Activated T-helper 1 cell treated with anti-CD3 and anti-CD28 coated beads, Interleukin-12 subunit alpha, Interleukin-12 subunit beta, Interleukin-2, Interleukin-4 antibody, amounts not matched to agents 30 ng/mL and 10 ng/mL and 1 ng/mL, durations not matched to agents 14 hours and 24 hours and 36 hours (primary cell): Measurements from ENCODE around the gene PLPP4. TPM values are rescaled to one million over a fixed set of nuclear protein-coding genes. Genes with fewer than 3 reads are reported as not detected.

ENCODE experiments used
- DNase-seq: peaks from one replicate; pipeline ENCODE4 v3.0.0; 2021; ENCODE audit warnings: low spot score
- H3K27ac Mint-ChIP-seq: one replicate; pipeline ENCODE4 v1.8.0; 2021; ENCODE audit warnings: mild to moderate bottlenecking, mixed read lengths
- H3K27me3 Mint-ChIP-seq: one replicate; pipeline ENCODE4 v1.8.0; 2022; ENCODE audit warnings: mild to moderate bottlenecking, moderate library complexity, mixed read lengths; ENCODE audit not compliant: insufficient read depth
- H3K36me3 Mint-ChIP-seq: one replicate; pipeline ENCODE4 v1.8.0; 2021; ENCODE audit warnings: low read depth, mixed read lengths
- H3K4me1 Mint-ChIP-seq: one replicate; pipeline ENCODE4 v1.8.0; 2021; ENCODE audit warnings: low read depth, mixed read lengths
- H3K4me3 Mint-ChIP-seq: one replicate; pipeline ENCODE4 v1.8.0; 2021; ENCODE audit warnings: mild to moderate bottlenecking, moderate library complexity, mixed read lengths
- H3K9me3 Mint-ChIP-seq: one replicate; pipeline ENCODE4 v1.8.0; 2021; ENCODE audit warnings: mixed read lengths
- intact Hi-C: fragments of 100-400 bp; cut with micrococcal nuclease; formaldehyde crosslinking; loops from one replicate; pipeline ENCODE4 v1.15.1; 2024
- total RNA-seq: library from RNA; stranded (reverse); gene quantifications from 2 replicates; pipeline ENCODE4 v1.2.3, GENCODE V29; 2022

The PLPP4 gene
- total RNA-seq, 1 donor from 2014 or later: not detected

- Mint-ChIP-seq H3K27ac (no peak overlapping the region), H3K36me3 (no peaks in the 10 kb centered on the region), H3K4me3 (no peak overlapping the region), H3K27me3 (no peaks in the 10 kb centered on the region), H3K4me1 (no peaks in the 10 kb centered on the region), H3K9me3 (peaks cover 6% of the 10 kb centered on the region)
- intact Hi-C loops: no loop called here
- no peak for DNase-seq
Observed at GRCh38 chr10:120480848-120481247, 23.8 kb downstream of the PLPP4 start.

GRCh38 chr10:120483006-120483405 is 26.0 kb downstream of the PLPP4 start:
- no peaks in the 10 kb centered on the region for H3K27me3 Mint-ChIP-seq
- intact Hi-C loops: no loop called here
- no peak overlapping the region for H3K4me3 Mint-ChIP-seq
- H3K4me1 Mint-ChIP-seq: no peaks in the 10 kb centered on the region
- H3K9me3 Mint-ChIP-seq: peaks cover 6% of the 10 kb centered on the region
- DNase-seq: no peak
- H3K36me3 Mint-ChIP-seq: no peaks in the 10 kb centered on the region
- no peak overlapping the region for H3K27ac Mint-ChIP-seq

- Mint-ChIP-seq H3K27ac (no peak overlapping the region), H3K36me3 (no peaks in the 10 kb centered on the region), H3K27me3 (no peaks in the 10 kb centered on the region), H3K9me3 (peaks cover 6% of the 10 kb centered on the region), H3K4me1 (no peaks in the 10 kb centered on the region), H3K4me3 (no peak overlapping the region)
- intact Hi-C loops: no loop called here
- no peak for DNase-seq
Observed at GRCh38 chr10:120483651-120484301, 26.7 kb downstream of the PLPP4 start.

GRCh38 chr10:120485946-120486345 is 28.9 kb downstream of the PLPP4 start:
- H3K4me1 Mint-ChIP-seq: no peaks in the 10 kb centered on the region
- no peak for DNase-seq
- no peak overlapping the region for H3K4me3 Mint-ChIP-seq
- intact Hi-C loops: no loop called here
- no peaks in the 10 kb centered on the region for H3K27me3 Mint-ChIP-seq
- no peaks in the 10 kb centered on the region for H3K36me3 Mint-ChIP-seq
- H3K9me3 Mint-ChIP-seq: peaks cover 6% of the 10 kb centered on the region
- H3K27ac Mint-ChIP-seq: no peak overlapping the region

- Mint-ChIP-seq H3K4me1 (no peaks in the 10 kb centered on the region), H3K27ac (no peak overlapping the region), H3K9me3 (peaks cover 6% of the 10 kb centered on the region), H3K36me3 (no peaks in the 10 kb centered on the region), H3K27me3 (no peaks in the 10 kb centered on the region), H3K4me3 (no peak overlapping the region)
- DNase-seq: no peak
- intact Hi-C loops: no loop called here
Observed at GRCh38 chr10:120486671-120487205, 29.7 kb downstream of the PLPP4 start.

- intact Hi-C loops: no loop called here
- Mint-ChIP-seq H3K4me1 (no peaks in the 10 kb centered on the region), H3K9me3 (no peaks in the 10 kb centered on the region), H3K27ac (no peak overlapping the region), H3K36me3 (no peaks in the 10 kb centered on the region), H3K4me3 (no peak overlapping the region), H3K27me3 (no peaks in the 10 kb centered on the region)
- no peak for DNase-seq
Observed at GRCh38 chr10:120490288-120490687, 33.3 kb downstream of the PLPP4 start.

- intact Hi-C loops: no loop called here
- DNase-seq: no peak
- no peak overlapping the region for H3K4me3 Mint-ChIP-seq
- no peaks in the 10 kb centered on the region for H3K36me3 Mint-ChIP-seq
- no peaks in the 10 kb centered on the region for H3K27me3 Mint-ChIP-seq
- H3K27ac Mint-ChIP-seq: no peak overlapping the region
- no peaks in the 10 kb centered on the region for H3K4me1 Mint-ChIP-seq
- no peaks in the 10 kb centered on the region for H3K9me3 Mint-ChIP-seq
Observed at GRCh38 chr10:120492346-120492745, 35.3 kb downstream of the PLPP4 start.

- no peaks in the 10 kb centered on the region for H3K4me1 Mint-ChIP-seq
- H3K27me3 Mint-ChIP-seq: no peaks in the 10 kb centered on the region
- H3K36me3 Mint-ChIP-seq: no peaks in the 10 kb centered on the region
- H3K27ac Mint-ChIP-seq: no peak overlapping the region
- no peak for DNase-seq
- intact Hi-C loops: no loop called here
- H3K9me3 Mint-ChIP-seq: no peaks in the 10 kb centered on the region
- H3K4me3 Mint-ChIP-seq: no peak overlapping the region
Observed at GRCh38 chr10:120493411-120494312, 36.6 kb downstream of the PLPP4 start.

GRCh38 chr10:120494313-120494710 is 37.3 kb downstream of the PLPP4 start:
- DNase-seq: no peak
- intact Hi-C loops: no loop called here
- no peak overlapping the region for H3K4me3 Mint-ChIP-seq

GRCh38 chr10:120495226-120496009 is 38.4 kb downstream of the PLPP4 start:
- Mint-ChIP-seq H3K27me3 (no peaks in the 10 kb centered on the region), H3K9me3 (no peaks in the 10 kb centered on the region), H3K4me1 (no peaks in the 10 kb centered on the region), H3K27ac (no peak overlapping the region), H3K36me3 (no peaks in the 10 kb centered on the region), H3K4me3 (no peak overlapping the region)
- intact Hi-C loops: no loop called here
- DNase-seq: no peak

More at GRCh38 chr10:120494313-120494710, 37.3 kb downstream of the PLPP4 start:
- H3K4me1 Mint-ChIP-seq: no peaks in the 10 kb centered on the region
- H3K36me3 Mint-ChIP-seq: no peaks in the 10 kb centered on the region
- no peaks in the 10 kb centered on the region for H3K9me3 Mint-ChIP-seq
- no peak overlapping the region for H3K27ac Mint-ChIP-seq
- no peaks in the 10 kb centered on the region for H3K27me3 Mint-ChIP-seq

- no peak for DNase-seq
- no peak overlapping the region for H3K27ac Mint-ChIP-seq
- H3K36me3 Mint-ChIP-seq: no peaks in the 10 kb centered on the region
- H3K4me1 Mint-ChIP-seq: no peaks in the 10 kb centered on the region
- no peaks in the 10 kb centered on the region for H3K9me3 Mint-ChIP-seq
- H3K4me3 Mint-ChIP-seq: no peak overlapping the region
- H3K27me3 Mint-ChIP-seq: peaks cover 1% of the 10 kb centered on the region
- intact Hi-C loops: no loop called here
Observed at GRCh38 chr10:120499883-120500282, 42.9 kb downstream of the PLPP4 start.

- Mint-ChIP-seq H3K36me3 (no peaks in the 10 kb centered on the region), H3K27me3 (peaks cover 1% of the 10 kb centered on the region), H3K27ac (no peak overlapping the region), H3K9me3 (no peaks in the 10 kb centered on the region), H3K4me3 (no peak overlapping the region), H3K4me1 (no peaks in the 10 kb centered on the region)
- intact Hi-C loops: no loop called here
- no peak for DNase-seq
Observed at GRCh38 chr10:120503689-120504088, 46.7 kb downstream of the PLPP4 start.
